Muscle of leg (tissue), 11 donors: ENCODE results near the gene GPR32. TPM values are rescaled to one million over a fixed set of nuclear protein-coding genes. Genes with fewer than 3 reads are reported as not detected.

ENCODE experiments used
- DNase-seq: peaks from one replicate; pipeline ENCODE4 v3.0.0; 2013
- H3K27ac ChIP-seq: one replicate; pipeline ENCODE4 v1.5.1; 2013; ENCODE audit warnings: mild to moderate bottlenecking, low read length, control low read depth
- H3K27me3 ChIP-seq: one replicate; pipeline ENCODE4 v1.6.1; 2013; ENCODE audit warnings: low read length; ENCODE audit not compliant: control insufficient read depth, insufficient read depth
- H3K36me3 ChIP-seq: one replicate; pipeline ENCODE4 v1.6.1; 2013; ENCODE audit warnings: low read length; ENCODE audit not compliant: control insufficient read depth, insufficient read depth
- H3K4me1 ChIP-seq: one replicate; pipeline ENCODE4 v1.6.1; 2013; ENCODE audit warnings: low read length; ENCODE audit not compliant: control insufficient read depth, insufficient read depth
- H3K4me3 ChIP-seq: one replicate; pipeline ENCODE4 v1.5.1; 2013; ENCODE audit warnings: low read length, control low read depth
- H3K9me3 ChIP-seq: replicated peaks from 2 replicates; pipeline ENCODE4 v1.6.1; 2013; ENCODE audit warnings: low read depth, low read length; ENCODE audit not compliant: control insufficient read depth
- WGBS: methylation state at CpG from one replicate; pipeline ENCODE4 v1.1.5; 2013; ENCODE audit warnings: missing lambda C conversion rate; ENCODE audit not compliant: insufficient coverage; 5-methylcytosine and 5-hydroxymethylcytosine counted together
- polyA plus RNA-seq, 8 donors: library from polyadenylated mRNA; unstranded; fragments of 120-200 nt; gene quantifications; one replicate each; pipeline versions ENCODE4 v1.2.1 to v1.2.3, GENCODE V29; 2013; ENCODE audit warnings: inconsistent platforms in 1 of 8, low replicate concordance in 1 of 8; ENCODE audit not compliant: insufficient read length in 8 of 8, insufficient read depth in 1 of 8
- total RNA-seq: library from RNA; stranded (reverse); fragments of 120-200 nt; gene quantifications from one replicate; pipeline ENCODE4 v1.2.4, GENCODE V29; 2013

Gene GPR32
- total and polyA plus RNA-seq, 9 donors = not detected

DNA sequence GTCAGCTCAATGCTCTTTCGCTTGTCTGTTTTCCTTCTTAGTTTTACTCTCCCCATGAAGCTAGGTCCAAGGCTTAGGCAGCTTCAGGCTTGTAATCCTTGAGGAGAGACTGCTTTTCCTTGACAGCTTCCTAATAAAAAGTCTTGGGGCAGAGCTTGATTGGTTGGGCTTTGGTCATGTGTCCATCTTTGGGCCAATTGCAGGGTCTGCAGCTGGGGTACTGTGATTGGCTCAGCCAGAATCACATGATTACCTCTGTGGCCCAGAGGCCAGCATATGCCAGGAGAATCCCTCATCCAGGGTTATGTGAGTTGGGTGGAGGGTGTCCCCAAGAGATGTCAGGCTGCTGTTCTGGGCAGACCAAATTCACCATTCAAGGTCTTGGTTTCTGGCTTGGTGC, 45.2 kb downstream of the GPR32 start:
- WGBS = 100% methylated on average over 1 of the region's 1 CpG
- H3K27me3 ChIP-seq = peaks cover 43% of the 10 kb centered on the region

DNA sequence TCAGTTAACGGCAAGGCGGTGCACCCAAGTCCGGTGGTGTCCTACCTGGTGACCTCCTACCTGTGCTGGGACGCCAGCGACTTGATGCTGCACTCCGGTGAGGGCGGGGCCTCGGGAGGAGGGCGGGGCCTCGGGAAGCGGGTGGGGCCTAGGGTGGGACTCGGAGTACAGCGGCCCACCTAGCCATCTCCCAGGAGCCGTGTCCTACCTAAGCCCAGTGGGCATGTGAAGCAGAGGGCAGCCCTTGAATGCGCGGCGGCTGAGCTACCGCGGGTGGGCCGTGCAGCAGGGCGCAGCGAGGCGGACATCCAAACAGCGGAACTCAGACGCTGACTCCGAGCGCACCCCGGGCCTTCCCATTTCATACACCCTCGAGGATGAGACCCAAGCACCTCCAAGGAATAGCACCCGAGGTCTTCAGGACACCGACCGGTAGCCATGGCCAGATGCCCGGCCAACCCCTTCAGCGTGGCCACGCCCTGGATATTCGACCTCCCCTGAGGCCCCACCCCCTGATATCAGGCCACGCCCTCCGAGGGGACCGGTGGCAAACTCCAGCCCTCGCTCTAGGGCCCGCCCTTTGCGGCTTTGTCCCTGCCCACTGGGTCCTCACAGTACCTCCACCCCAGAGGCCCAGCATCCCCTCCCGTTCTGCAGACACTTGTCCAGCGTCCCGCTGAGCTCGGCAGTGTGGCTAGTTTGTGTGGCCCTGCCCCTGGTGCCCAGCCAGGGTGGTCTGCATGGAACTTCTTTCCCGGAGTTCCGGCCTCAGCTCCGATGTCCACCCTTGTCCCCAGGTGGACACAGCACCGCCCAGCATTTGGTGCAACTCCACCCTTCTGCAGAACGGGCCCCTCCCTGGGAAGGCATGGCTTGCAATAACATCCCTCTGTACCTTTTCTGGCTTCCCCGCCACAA, 47.9 kb downstream of the GPR32 start:
- Histone ChIP-seq H3K4me3 (no peak overlapping the region), H3K9me3 (no peaks in the 10 kb centered on the region), H3K27me3 (peaks cover 67% of the 10 kb centered on the region), H3K27ac (no peak overlapping the region), H3K36me3 (no peaks in the 10 kb centered on the region), H3K4me1 (peaks cover 10% of the 10 kb centered on the region)
- WGBS = 5% methylated on average over 43 of the region's 52 CpGs
- no peak for DNase-seq

More for the DNA sequence above, 45.2 kb downstream of the GPR32 start:
- no peak overlapping the region for H3K4me3 ChIP-seq
- DNase-seq = no peak
- no peaks in the 10 kb centered on the region for H3K36me3 ChIP-seq
- H3K4me1 ChIP-seq = peaks cover 7% of the 10 kb centered on the region
- H3K9me3 ChIP-seq = no peaks in the 10 kb centered on the region
- no peak overlapping the region for H3K27ac ChIP-seq

DNA sequence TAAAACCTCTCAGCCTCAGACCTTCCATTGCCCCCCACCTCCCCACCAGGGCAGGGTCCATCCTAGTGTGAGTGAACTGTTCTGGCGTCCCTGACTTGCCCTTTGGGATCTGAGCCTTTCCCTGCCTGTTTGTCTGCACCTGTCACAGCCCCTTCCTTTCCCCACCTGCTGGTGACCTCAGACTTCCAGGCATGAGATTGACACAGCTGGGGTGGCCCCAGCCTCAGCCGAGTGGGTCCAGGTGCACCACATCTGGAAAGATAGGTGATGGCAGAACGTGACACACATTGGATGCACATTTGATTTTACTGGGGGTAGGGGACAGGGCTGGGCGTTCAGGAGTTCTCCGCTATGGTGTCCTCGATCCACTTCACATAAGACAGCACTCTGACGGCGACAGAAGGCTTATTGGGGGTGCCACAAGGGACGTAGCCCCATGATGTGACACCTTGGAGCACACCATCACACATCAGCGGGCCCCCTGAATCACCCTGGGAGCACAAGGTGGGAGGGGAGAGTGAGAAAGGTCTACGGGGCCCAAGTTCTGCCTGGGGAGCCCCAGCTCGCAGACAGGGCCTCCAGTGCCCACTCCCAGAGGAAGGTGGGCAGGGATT, 48.7 kb downstream of the GPR32 start:
- Histone ChIP-seq H3K27me3 (peaks cover 70% of the 10 kb centered on the region), H3K4me1 (peaks cover 12% of the 10 kb centered on the region), H3K4me3 (no peak overlapping the region), H3K36me3 (no peaks in the 10 kb centered on the region), H3K9me3 (no peaks in the 10 kb centered on the region), H3K27ac (no peak overlapping the region)
- WGBS = 54% methylated on average over 7 of the region's 12 CpGs
- DNase-seq = no peak

- WGBS = 24% methylated on average over 3 of the region's 8 CpGs
- Histone ChIP-seq H3K9me3 (no peaks in the 10 kb centered on the region), H3K4me1 (peaks cover 13% of the 10 kb centered on the region), H3K36me3 (no peaks in the 10 kb centered on the region), H3K27me3 (peaks cover 70% of the 10 kb centered on the region), H3K4me3 (no peak overlapping the region), H3K27ac (no peak overlapping the region)
- DNase-seq = no peak
These were observed 49.4 kb downstream of the GPR32 start for GRCh38 chr19:50819636-50820035.

- WGBS = 16% methylated on average over 10 of the region's 15 CpGs
- H3K27ac ChIP-seq = no peak overlapping the region
- no peak overlapping the region for H3K4me3 ChIP-seq
- H3K4me1 ChIP-seq = peaks cover 13% of the 10 kb centered on the region
- H3K36me3 ChIP-seq = no peaks in the 10 kb centered on the region
- no peaks in the 10 kb centered on the region for H3K9me3 ChIP-seq
- no peak for DNase-seq
- H3K27me3 ChIP-seq = peaks cover 69% of the 10 kb centered on the region
These were observed 49.8 kb downstream of the GPR32 start for GRCh38 chr19:50820086-50820485.

DNA sequence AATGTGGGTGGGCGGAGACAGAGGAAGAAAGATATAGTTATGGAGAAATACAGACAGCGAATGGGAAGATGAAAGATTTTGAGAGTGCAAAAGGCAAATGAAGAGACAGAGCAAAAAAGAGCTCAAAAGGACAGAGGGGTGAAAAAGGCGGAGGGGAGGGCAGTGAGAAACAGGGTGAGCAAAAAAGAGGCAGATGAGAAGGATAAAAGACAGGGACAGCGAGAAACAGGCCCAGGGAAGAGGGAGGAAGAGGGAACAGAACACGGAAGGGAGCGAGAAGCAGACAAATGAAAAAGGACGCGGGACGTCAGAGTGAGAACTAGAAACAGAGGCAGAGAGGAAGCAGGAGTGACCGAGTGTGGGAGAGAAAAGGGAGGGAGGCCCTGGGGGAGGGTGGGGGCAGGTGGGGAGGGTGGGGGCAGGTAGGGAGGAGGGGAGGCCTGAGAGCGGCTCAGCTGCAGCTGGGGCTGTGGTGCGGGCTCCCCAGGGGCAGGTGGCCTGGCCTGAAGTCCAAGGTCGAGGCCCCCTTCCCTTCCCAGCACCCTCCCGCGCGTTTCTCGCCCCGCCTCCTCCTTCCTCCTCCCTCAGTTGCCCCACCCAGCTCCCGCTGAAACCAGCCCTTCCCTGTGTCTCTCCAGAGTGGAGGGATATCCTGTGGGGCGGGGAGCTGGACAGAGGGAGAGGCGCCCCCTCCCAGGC, 50.4 kb downstream of the GPR32 start:
- WGBS = 13% methylated on average over 7 of the region's 21 CpGs
- peaks cover 13% of the 10 kb centered on the region for H3K4me1 ChIP-seq
- H3K27me3 ChIP-seq = peaks cover 63% of the 10 kb centered on the region
- H3K36me3 ChIP-seq = no peaks in the 10 kb centered on the region
- H3K27ac ChIP-seq = no peak overlapping the region
- no peaks in the 10 kb centered on the region for H3K9me3 ChIP-seq
- no peak overlapping the region for H3K4me3 ChIP-seq
- DNase-seq = no peak

DNA sequence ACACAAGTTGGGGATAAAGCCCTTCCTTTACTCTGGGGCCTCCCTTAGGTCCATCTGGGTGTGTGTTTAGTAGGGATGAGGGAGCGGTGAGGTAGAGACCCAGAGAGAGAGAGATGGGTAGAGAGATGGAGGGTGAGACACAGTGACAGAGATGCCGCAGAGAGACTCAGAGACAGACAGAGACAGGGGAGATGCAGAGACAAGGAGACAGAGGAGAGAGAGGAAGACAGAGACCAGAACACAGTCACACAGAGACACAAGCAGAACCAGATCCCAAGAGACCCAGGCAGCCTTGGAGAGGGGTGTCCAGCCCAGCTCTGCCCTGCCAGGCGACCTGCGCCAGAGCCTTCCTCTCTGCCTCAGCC, 51.0 kb downstream of the GPR32 start:
- Histone ChIP-seq H3K9me3 (no peaks in the 10 kb centered on the region), H3K27me3 (peaks cover 61% of the 10 kb centered on the region), H3K27ac (no peak overlapping the region), H3K4me3 (no peak overlapping the region), H3K4me1 (peaks cover 13% of the 10 kb centered on the region), H3K36me3 (no peaks in the 10 kb centered on the region)
- no peak for DNase-seq
- 62% methylated on average over 4 of the region's 4 CpGs for WGBS

Other genes starting within 250 kb of the GPR32 start
- 5.7 TPM for gene LRRC4B, start 202.0 kb upstream of the GPR32 start, total RNA-seq
- 10 to 100 TPM in 6 of 8 donors, 1 to 10 TPM in 2; 7.3 to 16.1 (median 12.8) TPM for gene LRRC4B, start 202.0 kb upstream of the GPR32 start, polyA plus RNA-seq
- 0.09 TPM for gene SYT3, start 130.6 kb upstream of the GPR32 start, total RNA-seq
- under 1 TPM in 2 of 8 donors, not detected in 6; 0.12 to 0.14 TPM for gene SYT3, start 130.6 kb upstream of the GPR32 start, polyA plus RNA-seq
- 4.2 TPM for gene C19orf81, start 121.0 kb upstream of the GPR32 start, total RNA-seq
- 1 to 10 TPM in 7 of 8 donors, under 1 TPM in 1; 0.70 to 3.8 (median 1.3) TPM for gene C19orf81, start 121.0 kb upstream of the GPR32 start, polyA plus RNA-seq
- gene SHANK1, start 50.7 kb upstream of the GPR32 start, total RNA-seq = 12.1 TPM
- 10 to 100 TPM; 14.4 to 37.4 (median 23.3) TPM for gene SHANK1, start 50.7 kb upstream of the GPR32 start, polyA plus RNA-seq
- 35.2 TPM for gene CLEC11A, start 47.1 kb upstream of the GPR32 start, total RNA-seq
- 10 to 100 TPM; 18.8 to 40.3 (median 36.6) TPM for gene CLEC11A, start 47.1 kb upstream of the GPR32 start, polyA plus RNA-seq
- not detected for gene ACP4, start 20.0 kb downstream of the GPR32 start, total RNA-seq
- under 1 TPM in 3 of 8 donors, not detected in 5; 0.15 to 0.16 (median 0.15) TPM for gene ACP4, start 20.0 kb downstream of the GPR32 start, polyA plus RNA-seq
- not detected for gene KLK1, start 53.3 kb downstream of the GPR32 start, total RNA-seq
- under 1 TPM; 0.15 to 0.54 (median 0.28) TPM for gene KLK1, start 53.3 kb downstream of the GPR32 start, polyA plus RNA-seq
- gene KLK15, start 63.1 kb downstream of the GPR32 start, total RNA-seq = not detected
- under 1 TPM in 1 of 8 donors, not detected in 7; 0.17 TPM for gene KLK15, start 63.1 kb downstream of the GPR32 start, polyA plus RNA-seq
- gene KLK3, start 84.5 kb downstream of the GPR32 start, total RNA-seq = not detected
- not detected for gene KLK3, start 84.5 kb downstream of the GPR32 start, polyA plus RNA-seq
- not detected for gene KLK2, start 103.0 kb downstream of the GPR32 start, total RNA-seq
- gene KLK2, start 103.0 kb downstream of the GPR32 start, polyA plus RNA-seq = under 1 TPM in 1 of 8 donors, not detected in 7; 0.30 TPM
- not detected for gene KLK4, start 140.9 kb downstream of the GPR32 start, total RNA-seq
- gene KLK4, start 140.9 kb downstream of the GPR32 start, polyA plus RNA-seq = not detected
- not detected for gene KLK5, start 182.6 kb downstream of the GPR32 start, total RNA-seq
- gene KLK5, start 182.6 kb downstream of the GPR32 start, polyA plus RNA-seq = under 1 TPM in 1 of 8 donors, not detected in 7; 0.34 TPM
- gene KLK6, start 199.1 kb downstream of the GPR32 start, total RNA-seq = 0.09 TPM
- under 1 TPM in 5 of 8 donors, not detected in 3; 0.12 to 0.62 (median 0.23) TPM for gene KLK6, start 199.1 kb downstream of the GPR32 start, polyA plus RNA-seq
- not detected for gene KLK7, start 213.5 kb downstream of the GPR32 start, total RNA-seq
- under 1 TPM in 4 of 8 donors, not detected in 4; 0.05 to 0.30 (median 0.17) TPM for gene KLK7, start 213.5 kb downstream of the GPR32 start, polyA plus RNA-seq
- gene KLK8, start 231.1 kb downstream of the GPR32 start, total RNA-seq = not detected
- gene KLK8, start 231.1 kb downstream of the GPR32 start, polyA plus RNA-seq = 1 to 10 TPM in 1 of 8 donors, not detected in 7; 1.0 TPM
- gene KLK10, start 249.2 kb downstream of the GPR32 start, total RNA-seq = not detected
- under 1 TPM in 7 of 8 donors, not detected in 1; 0.06 to 0.57 (median 0.15) TPM for gene KLK10, start 249.2 kb downstream of the GPR32 start, polyA plus RNA-seq